Measurements from ENCODE around the gene FJX1.

DNA sequence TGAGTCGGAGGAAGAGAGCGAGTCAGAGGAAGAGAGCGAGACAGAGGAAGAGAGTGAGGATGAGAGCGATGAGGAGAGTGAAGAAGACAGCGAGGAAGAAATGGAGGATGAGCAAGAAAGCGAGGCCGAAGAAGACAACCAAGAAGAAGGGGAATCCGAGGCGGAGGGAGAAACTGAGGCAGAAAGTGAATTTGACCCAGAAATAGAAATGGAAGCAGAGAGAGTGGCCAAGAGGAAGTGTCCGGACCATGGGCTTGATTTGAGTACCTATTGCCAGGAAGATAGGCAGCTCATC, 45.1 kb downstream of the FJX1 start:
- TF ChIP-seq, protein P1, sequence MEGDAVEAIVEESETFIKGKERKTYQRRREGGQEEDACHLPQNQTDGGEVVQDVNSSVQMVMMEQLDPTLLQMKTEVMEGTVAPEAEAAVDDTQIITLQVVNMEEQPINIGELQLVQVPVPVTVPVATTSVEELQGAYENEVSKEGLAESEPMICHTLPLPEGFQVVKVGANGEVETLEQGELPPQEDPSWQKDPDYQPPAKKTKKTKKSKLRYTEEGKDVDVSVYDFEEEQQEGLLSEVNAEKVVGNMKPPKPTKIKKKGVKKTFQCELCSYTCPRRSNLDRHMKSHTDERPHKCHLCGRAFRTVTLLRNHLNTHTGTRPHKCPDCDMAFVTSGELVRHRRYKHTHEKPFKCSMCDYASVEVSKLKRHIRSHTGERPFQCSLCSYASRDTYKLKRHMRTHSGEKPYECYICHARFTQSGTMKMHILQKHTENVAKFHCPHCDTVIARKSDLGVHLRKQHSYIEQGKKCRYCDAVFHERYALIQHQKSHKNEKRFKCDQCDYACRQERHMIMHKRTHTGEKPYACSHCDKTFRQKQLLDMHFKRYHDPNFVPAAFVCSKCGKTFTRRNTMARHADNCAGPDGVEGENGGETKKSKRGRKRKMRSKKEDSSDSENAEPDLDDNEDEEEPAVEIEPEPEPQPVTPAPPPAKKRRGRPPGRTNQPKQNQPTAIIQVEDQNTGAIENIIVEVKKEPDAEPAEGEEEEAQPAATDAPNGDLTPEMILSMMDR (IDR thresholded peaks at IDR 0.05; ENCODE audit: low read depth, low read length, poor library complexity, severe bottlenecking), result no peak
- no peak for TF ChIP-seq EZH2phosphoT487 (IDR thresholded peaks at IDR 0.05; ENCODE audit: borderline replicate concordance, low read length)

Data from DOHH2 (cell line).